Measurements from ENCODE around the gene TEAD1. TPM values are rescaled to one million over a fixed set of nuclear protein-coding genes. Genes with fewer than 3 reads are reported as not detected.

TEAD1 gene
- total RNA-seq, 1 experiment from 2014 or later, result 102 TPM

- no TSS peak for BruUV-seq (replicated peaks)
- CTCF ChIA-PET, result interaction anchor here (0.6 to 1.0 kb wide), 2 partner anchors 31 to 263 kb away, joined by 3 to 7 read pairs; no protein-coding TSS in a partner anchor
- Histone ChIP-seq H3K36me3 (ENCODE audit: control insufficient read depth, insufficient read depth, low read length) (no peaks in the 10 kb centered on the region), H3K4me1 (ENCODE audit: control insufficient read depth, insufficient read depth, low read length) (peaks cover 50% of the 10 kb centered on the region), H3K4me3 (ENCODE audit: low read depth in 2 of 2, low read length in 2 of 2) (peak overlapping the region in 1 of 2 experiments; percentile 7; a peak in 2 of 4 replicates), H3K9me3 (ENCODE audit: control insufficient read depth, insufficient read depth, low read depth, low read length) (no peaks in the 10 kb centered on the region), H3K27ac (ENCODE audit: low read length) (peak overlapping the region; percentile 75), H3K27me3 (ENCODE audit: control insufficient read depth, insufficient read depth, low read length) (no peaks in the 10 kb centered on the region)
- intact Hi-C loops (cut with micrococcal nuclease; ENCODE audit: unreplicated experiment), result no loop called here
- in situ Hi-C loops (cut with HindIII; ENCODE audit: low pct_unique_long_range_greater_than_20kb, low sequenced_read_pairs), result no loop called here
- no peak for DNase-seq (ENCODE audit: low read depth, low spot score)
- TF ChIP-seq CTCF (IDR thresholded peaks at IDR 0.05) (no peak), POLR2AphosphoS5 (IDR thresholded peaks at IDR 0.05; ENCODE audit: low read depth, low read length) (no peak), REST (IDR thresholded peaks at IDR 0.05; ENCODE audit: insufficient read depth in 1 of 2, low read depth in 2 of 2, low read length in 1 of 2) (no peak), SIN3A (IDR thresholded peaks at IDR 0.05; ENCODE audit: borderline replicate concordance, insufficient read depth, low read depth, low read length) (no peak), TCF7L2 (IDR thresholded peaks at IDR 0.05; ENCODE audit: low read depth, low read length) (no peak)
- POLR2A ChIA-PET, result interaction anchor here (1.0 to 1.1 kb wide), 2 partner anchors 13 to 37 kb away, joined by 3 to 4 read pairs; no protein-coding TSS in a partner anchor
- peak; percentile 68 for ATAC-seq
Observed at GRCh38 chr11:12840871-12841660, 166.8 kb downstream of the TEAD1 start.

GRCh38 chr11:12841946-12842630, 167.9 kb downstream of the TEAD1 start:
- DNase-seq (ENCODE audit: low read depth, low spot score) (no peak), ATAC-seq (no peak)
- TF ChIP-seq CTCF (IDR thresholded peaks at IDR 0.05), result no peak
- TF ChIP-seq SIN3A (IDR thresholded peaks at IDR 0.05; ENCODE audit: borderline replicate concordance, insufficient read depth, low read depth, low read length), result no peak
- TF ChIP-seq POLR2AphosphoS5 (IDR thresholded peaks at IDR 0.05; ENCODE audit: low read depth, low read length), result no peak
- TF ChIP-seq TCF7L2 (IDR thresholded peaks at IDR 0.05; ENCODE audit: low read depth, low read length), result no peak
- no peak for TF ChIP-seq REST (IDR thresholded peaks at IDR 0.05; ENCODE audit: insufficient read depth in 1 of 2, low read depth in 2 of 2, low read length in 1 of 2)
- intact Hi-C loops (cut with micrococcal nuclease; ENCODE audit: unreplicated experiment) (no loop called here), in situ Hi-C loops (cut with HindIII; ENCODE audit: low pct_unique_long_range_greater_than_20kb, low sequenced_read_pairs) (no loop called here)
- Histone ChIP-seq H3K36me3 (ENCODE audit: control insufficient read depth, insufficient read depth, low read length) (no peaks in the 10 kb centered on the region), H3K4me3 (ENCODE audit: low read depth in 2 of 2, low read length in 2 of 2) (peak overlapping the region in 1 of 2 experiments; percentile 7; a peak in 2 of 4 replicates), H3K9me3 (ENCODE audit: control insufficient read depth, insufficient read depth, low read depth, low read length) (no peaks in the 10 kb centered on the region), H3K27me3 (ENCODE audit: control insufficient read depth, insufficient read depth, low read length) (no peaks in the 10 kb centered on the region), H3K27ac (ENCODE audit: low read length) (peak overlapping the region; percentile 75), H3K4me1 (ENCODE audit: control insufficient read depth, insufficient read depth, low read length) (peaks cover 55% of the 10 kb centered on the region)
- BruUV-seq (replicated peaks), result no TSS peak
- ChIA-PET CTCF (interaction anchor here (0.6 kb wide), 1 partner anchor 122 kb away, joined by 3 read pairs; no protein-coding TSS in a partner anchor), POLR2A (interaction anchor here (0.6 to 0.7 kb wide), 3 partner anchors 289 to 1516 kb away, joined by 3 to 4 read pairs (median 4); no protein-coding TSS in a partner anchor)
